Kidney (tissue), 14 donors: ENCODE measurements around the gene SCAF4. TPM values are rescaled to one million over a fixed set of nuclear protein-coding genes. Genes with fewer than 3 reads are reported as not detected.

Source experiments
- DNase-seq, 5 donors: peaks; one replicate each; pipeline ENCODE4 v3.0.0-alpha.2; 2013 to 2020
- FAIRE-seq: peaks from 2 replicates; lab custom pipeline; 2012; peaks lifted over from hg19 to GRCh38; lab: Jason Lieb, UNC
- H3K27ac ChIP-seq, 2 donors: one replicate each; pipeline ENCODE4 v1.7.0; 2013; ENCODE audit warnings: low read depth in 2 of 2, low read length in 2 of 2, inconsistent platforms in 1 of 2
- H3K27me3 ChIP-seq: one replicate; pipeline ENCODE4 v1.7.1; 2013; ENCODE audit warnings: low read length, inconsistent platforms; ENCODE audit not compliant: control insufficient read depth, insufficient read depth
- H3K36me3 ChIP-seq, 3 donors: one replicate each; pipeline versions ENCODE4 v1.7.0 to v1.7.1; 2013; ENCODE audit warnings: low read length in 3 of 3, control low read depth in 1 of 3, inconsistent platforms in 1 of 3; ENCODE audit not compliant: insufficient read depth in 3 of 3, control insufficient read depth in 2 of 3
- H3K4me1 ChIP-seq, 3 donors: one replicate each; pipeline versions ENCODE4 v1.7.0 to v1.7.1; 2013; ENCODE audit warnings: low read length in 3 of 3, inconsistent platforms in 1 of 3, low read depth in 1 of 3; ENCODE audit not compliant: control insufficient read depth in 2 of 3, insufficient read depth in 2 of 3
- H3K4me3 ChIP-seq, 3 donors: one replicate each; pipeline versions ENCODE4 v1.7.0 to v1.8.1; 2013; ENCODE audit warnings: low read length in 3 of 3, control low read depth in 1 of 3, inconsistent platforms in 1 of 3
- H3K9ac ChIP-seq, 3 donors: one replicate each; pipeline versions ENCODE4 v1.7.0 to v1.7.1; 2013; ENCODE audit warnings: low read length in 3 of 3, control low read depth in 1 of 3, inconsistent platforms in 1 of 3
- H3K9me3 ChIP-seq, 3 donors: one replicate each; pipeline versions ENCODE4 v1.7.0 to v1.7.1; 2013; ENCODE audit warnings: low read length in 3 of 3, control low read depth in 1 of 3, inconsistent platforms in 1 of 3; ENCODE audit not compliant: control insufficient read depth in 2 of 3, insufficient read depth in 1 of 3
- intact Hi-C: fragments of 100-400 bp; cut with DNase I; formaldehyde crosslinking; loops from one replicate; pipeline ENCODE4 v1.11.1; 2022
- polyA plus RNA-seq: library from polyadenylated mRNA; stranded (reverse); fragments of 350-450 nt; fragmentation: Illumina TruSeq; extraction: RNeasy Lipid Tissue Mini Kit (QIAGEN cat#74804); gene quantifications from one replicate; pipeline ENCODE4 v1.2.3, GENCODE V29; 2014; ENCODE audit warnings: low read depth, low replicate concordance; ENCODE audit not compliant: insufficient read depth
- total RNA-seq: library from RNA; stranded (reverse); fragmentation: NEBNext Ultra II Directional; extraction: Animal tissue kit (Norgen Biotek cat#: 25700); gene quantifications from one replicate; pipeline ENCODE4 v1.2.1, GENCODE V29; 2021
- TF ChIP-seq, protein P1 (sequence below): IDR thresholded peaks from 3 replicates; pipeline ENCODE4 v1.5.1; 2012; ENCODE audit warnings: mild to moderate bottlenecking, moderate library complexity, borderline replicate concordance; ENCODE audit not compliant: insufficient read depth; ENCODE audit errors: extremely low read depth
- donor health status: control.
- donor health status: control.
- donor health status: control.
- donor health status: control.
- donor health status: control.
- donor health status: DM: yes; HTN: yes; CAD: no.
- donor health status: Normal renal cell carcinoma (clear cell type).

SCAF4 gene
- total and polyA plus RNA-seq, 2 donors from 2014 or later, result 7.4 to 30.6 TPM

DNA sequence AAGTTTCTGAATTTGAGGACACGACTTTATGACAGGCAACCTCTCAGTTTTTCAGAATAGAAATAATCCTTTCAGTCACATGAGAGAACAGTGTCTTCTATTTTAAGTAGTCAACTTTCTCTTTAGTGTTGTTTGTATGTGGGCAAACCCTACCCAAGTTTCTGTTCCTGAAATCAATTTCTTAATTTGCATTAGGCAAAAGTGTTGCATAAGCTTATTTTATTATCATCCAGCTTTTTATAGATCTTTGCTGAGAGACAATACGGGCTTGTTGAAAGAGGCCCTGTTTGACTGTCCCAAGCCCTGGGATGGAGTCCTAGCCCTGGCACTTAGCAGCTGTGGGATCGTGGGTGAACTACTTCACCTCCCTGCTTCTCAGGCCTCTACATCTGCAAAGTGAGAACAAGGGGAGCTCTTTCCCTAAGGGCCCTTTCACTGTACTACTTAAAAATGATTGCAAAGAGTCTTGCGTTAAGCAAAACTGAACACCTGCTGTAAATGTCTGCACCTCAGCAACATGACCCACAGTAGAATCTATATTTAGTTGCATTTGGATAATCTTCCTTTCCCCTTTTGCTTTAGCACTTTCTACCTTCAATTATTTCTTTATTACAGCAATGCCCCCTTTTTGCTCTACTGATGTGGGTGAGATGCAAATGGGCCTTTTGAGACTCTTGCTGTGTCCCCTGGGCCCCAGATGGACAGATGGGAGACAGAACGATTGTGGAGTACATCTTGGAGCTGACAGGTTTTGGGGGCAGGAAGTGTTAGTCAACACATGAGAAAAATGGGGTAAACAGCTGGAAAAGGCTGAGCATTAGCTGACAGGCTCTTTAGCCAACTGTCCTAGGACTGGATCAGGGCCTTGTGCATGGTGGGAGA is 41.0 kb upstream of the SCAF4 start:
- Histone ChIP-seq H3K27ac (no peak overlapping the region), H3K36me3 (no peaks in the 10 kb centered on the region), H3K9ac (no peak overlapping the region), H3K4me1 (no peaks in the 10 kb centered on the region), H3K4me3 (no peak overlapping the region), H3K9me3 (no peaks in the 10 kb centered on the region), H3K27me3 (no peaks in the 10 kb centered on the region)
- DNase-seq (no peak), FAIRE-seq (no peak)
- TF ChIP-seq, protein P1, sequence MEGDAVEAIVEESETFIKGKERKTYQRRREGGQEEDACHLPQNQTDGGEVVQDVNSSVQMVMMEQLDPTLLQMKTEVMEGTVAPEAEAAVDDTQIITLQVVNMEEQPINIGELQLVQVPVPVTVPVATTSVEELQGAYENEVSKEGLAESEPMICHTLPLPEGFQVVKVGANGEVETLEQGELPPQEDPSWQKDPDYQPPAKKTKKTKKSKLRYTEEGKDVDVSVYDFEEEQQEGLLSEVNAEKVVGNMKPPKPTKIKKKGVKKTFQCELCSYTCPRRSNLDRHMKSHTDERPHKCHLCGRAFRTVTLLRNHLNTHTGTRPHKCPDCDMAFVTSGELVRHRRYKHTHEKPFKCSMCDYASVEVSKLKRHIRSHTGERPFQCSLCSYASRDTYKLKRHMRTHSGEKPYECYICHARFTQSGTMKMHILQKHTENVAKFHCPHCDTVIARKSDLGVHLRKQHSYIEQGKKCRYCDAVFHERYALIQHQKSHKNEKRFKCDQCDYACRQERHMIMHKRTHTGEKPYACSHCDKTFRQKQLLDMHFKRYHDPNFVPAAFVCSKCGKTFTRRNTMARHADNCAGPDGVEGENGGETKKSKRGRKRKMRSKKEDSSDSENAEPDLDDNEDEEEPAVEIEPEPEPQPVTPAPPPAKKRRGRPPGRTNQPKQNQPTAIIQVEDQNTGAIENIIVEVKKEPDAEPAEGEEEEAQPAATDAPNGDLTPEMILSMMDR, result no peak
- intact Hi-C loops, result no loop called here

DNA sequence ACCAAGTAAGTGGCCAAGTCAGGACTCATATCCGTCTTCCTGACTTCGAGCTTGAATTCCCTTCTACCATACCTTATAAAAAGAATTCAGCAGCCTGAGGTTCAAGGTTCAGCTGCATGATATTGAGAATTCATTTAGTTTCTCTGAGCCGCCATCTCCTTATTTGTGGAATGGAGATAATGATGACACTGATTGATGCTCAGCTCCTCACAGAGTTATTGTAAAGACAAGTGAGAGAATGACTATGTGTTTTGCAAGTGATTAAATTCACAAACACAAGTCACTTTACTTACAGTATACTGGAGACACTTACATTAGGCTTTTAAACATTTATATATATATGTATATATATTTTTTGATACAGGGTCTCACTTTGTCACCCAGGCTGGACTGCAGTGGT is 39.8 kb upstream of the SCAF4 start:
- TF ChIP-seq, protein P1, result no peak
- DNase-seq, result no peak
- no peaks in the 10 kb centered on the region for H3K4me1 ChIP-seq
- no peaks in the 10 kb centered on the region for H3K27me3 ChIP-seq
- H3K4me3 ChIP-seq, result no peak overlapping the region
- intact Hi-C loops, result no loop called here
- no peak overlapping the region for H3K27ac ChIP-seq
- no peak overlapping the region for H3K9ac ChIP-seq
- FAIRE-seq, result no peak
- no peaks in the 10 kb centered on the region for H3K36me3 ChIP-seq
- no peaks in the 10 kb centered on the region for H3K9me3 ChIP-seq

DNA sequence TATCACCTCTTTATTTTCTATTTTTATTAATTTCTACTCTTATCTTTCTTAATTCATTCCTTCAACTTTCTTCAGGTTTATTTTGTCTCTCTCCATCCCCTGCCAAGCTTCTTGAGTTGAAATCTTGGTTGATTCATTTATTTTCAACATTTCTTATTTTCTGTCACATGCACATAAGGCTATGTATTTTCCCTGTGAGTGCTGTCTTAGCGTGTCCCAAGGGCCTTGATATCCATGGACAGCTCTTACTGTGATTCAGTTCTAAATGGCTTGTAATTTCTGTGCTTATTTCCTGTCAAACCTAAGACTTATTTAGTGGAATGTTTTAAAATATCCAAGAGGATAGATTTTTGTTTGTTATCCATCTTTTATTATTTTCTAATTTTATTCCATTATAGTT is 36.8 kb upstream of the SCAF4 start:
- FAIRE-seq, result no peak

More for the DNA sequence above, 36.8 kb upstream of the SCAF4 start:
- DNase-seq, result no peak
- no peak overlapping the region for H3K9ac ChIP-seq
- H3K27ac ChIP-seq, result no peak overlapping the region
- H3K36me3 ChIP-seq, result no peaks in the 10 kb centered on the region
- TF ChIP-seq, protein P1, result no peak
- intact Hi-C loops, result no loop called here
- H3K4me3 ChIP-seq, result no peak overlapping the region
- no peaks in the 10 kb centered on the region for H3K9me3 ChIP-seq
- H3K4me1 ChIP-seq, result no peaks in the 10 kb centered on the region
- H3K27me3 ChIP-seq, result no peaks in the 10 kb centered on the region
